Right lobe of liver (tissue), 4 donors: ENCODE results near the gene HOMER2.

Experiments
- POLR2A ChIP-seq: fragments of 450-650 bp; IDR thresholded peaks from one replicate; pipeline ENCODE4 v1.6.1; 2017; ENCODE audit warnings: antibody characterized with exemption, mild to moderate bottlenecking
- TF ChIP-seq, protein P1 (sequence below), 4 donors: fragments of 200-600 bp in 3 of 4; fragments of 450-650 bp in 1 of 4; IDR thresholded peaks; one replicate each; pipeline versions ENCODE4 v1.5.1 to v1.8.0; 2016 to 2022; ENCODE audit warnings: antibody characterized with exemption in 4 of 4, mild to moderate bottlenecking in 2 of 4
- donor health status: DM: no; HTN: no; CAD: no.
- donor health status: DM: no; HTN: no; CAD: no.
- donor health status: DM: no; HTN: yes; CAD: no.

- TF ChIP-seq, protein P1, sequence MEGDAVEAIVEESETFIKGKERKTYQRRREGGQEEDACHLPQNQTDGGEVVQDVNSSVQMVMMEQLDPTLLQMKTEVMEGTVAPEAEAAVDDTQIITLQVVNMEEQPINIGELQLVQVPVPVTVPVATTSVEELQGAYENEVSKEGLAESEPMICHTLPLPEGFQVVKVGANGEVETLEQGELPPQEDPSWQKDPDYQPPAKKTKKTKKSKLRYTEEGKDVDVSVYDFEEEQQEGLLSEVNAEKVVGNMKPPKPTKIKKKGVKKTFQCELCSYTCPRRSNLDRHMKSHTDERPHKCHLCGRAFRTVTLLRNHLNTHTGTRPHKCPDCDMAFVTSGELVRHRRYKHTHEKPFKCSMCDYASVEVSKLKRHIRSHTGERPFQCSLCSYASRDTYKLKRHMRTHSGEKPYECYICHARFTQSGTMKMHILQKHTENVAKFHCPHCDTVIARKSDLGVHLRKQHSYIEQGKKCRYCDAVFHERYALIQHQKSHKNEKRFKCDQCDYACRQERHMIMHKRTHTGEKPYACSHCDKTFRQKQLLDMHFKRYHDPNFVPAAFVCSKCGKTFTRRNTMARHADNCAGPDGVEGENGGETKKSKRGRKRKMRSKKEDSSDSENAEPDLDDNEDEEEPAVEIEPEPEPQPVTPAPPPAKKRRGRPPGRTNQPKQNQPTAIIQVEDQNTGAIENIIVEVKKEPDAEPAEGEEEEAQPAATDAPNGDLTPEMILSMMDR (IDR thresholded peaks at IDR 0.05), result no peak
- TF ChIP-seq POLR2A, result no peak
Observed at GRCh38 chr15:82918162-82918561, 34.4 kb downstream of the HOMER2 start.
